Activated gamma-delta T cell (primary cell): ENCODE measurements around the gene PNLIPRP3.

Experiments used
- DNase-seq: peaks from one replicate; lab custom pipeline; 2025; lab: John Stamatoyannopoulos, UW

The PNLIPRP3 gene

DNA sequence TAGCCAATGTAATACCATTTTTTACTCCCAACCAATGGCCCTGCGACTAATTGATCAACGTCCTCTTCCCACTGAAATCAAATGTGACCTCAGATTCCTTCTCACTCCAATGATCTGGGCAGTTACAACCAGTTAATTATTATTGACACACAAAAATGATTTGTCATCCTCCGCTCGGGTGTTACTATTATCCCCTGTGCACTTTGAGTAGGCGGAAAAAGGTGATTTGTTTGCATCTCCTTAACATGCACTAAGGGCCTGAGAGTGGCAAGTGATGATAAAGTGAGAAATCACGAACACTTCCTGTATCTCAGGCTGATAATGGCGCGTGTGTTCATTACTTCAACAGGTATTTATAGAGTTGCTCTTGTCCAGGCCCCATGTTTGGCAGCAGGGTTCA is 77.1 kb downstream of the PNLIPRP3 start:
- no peak for DNase-seq

DNA sequence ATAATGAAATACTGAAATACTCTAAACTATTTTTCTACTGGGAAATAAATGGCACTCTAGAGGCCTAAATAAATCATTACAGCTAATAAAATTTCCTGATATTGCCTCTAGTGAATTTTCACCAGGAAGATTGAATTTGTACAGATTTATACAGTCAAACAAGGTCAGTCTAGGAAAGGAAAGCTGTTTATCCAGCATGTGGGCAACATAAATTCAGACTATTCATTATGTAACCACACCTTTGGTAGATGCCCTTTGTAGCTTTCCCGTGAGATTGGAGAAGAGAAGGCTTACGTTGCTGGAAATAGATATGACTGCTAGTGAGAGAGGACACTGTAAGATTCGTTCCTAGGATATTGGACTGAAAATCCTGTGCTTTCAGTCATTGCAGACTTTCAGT is 82.9 kb downstream of the PNLIPRP3 start:
- no peak for DNase-seq

DNA sequence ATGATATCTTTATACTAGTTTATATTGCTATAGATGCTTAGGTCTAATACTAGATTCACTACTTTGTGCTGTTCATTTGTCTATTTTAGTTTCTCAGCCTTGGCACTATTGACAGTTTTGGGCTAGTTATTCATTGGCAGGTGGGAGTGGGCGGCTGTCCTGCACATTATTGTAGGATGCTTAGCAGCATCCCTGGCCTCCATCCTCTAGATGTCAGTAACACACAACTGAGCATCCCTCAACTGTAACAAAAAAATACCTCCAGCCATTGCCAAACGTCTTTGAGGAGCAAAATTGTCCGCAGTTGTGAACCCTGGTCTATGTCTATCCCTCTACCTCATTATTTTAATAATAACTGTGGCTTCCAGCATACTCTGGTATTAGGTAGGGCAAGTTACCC is 83.7 kb downstream of the PNLIPRP3 start:
- no peak for DNase-seq

DNA sequence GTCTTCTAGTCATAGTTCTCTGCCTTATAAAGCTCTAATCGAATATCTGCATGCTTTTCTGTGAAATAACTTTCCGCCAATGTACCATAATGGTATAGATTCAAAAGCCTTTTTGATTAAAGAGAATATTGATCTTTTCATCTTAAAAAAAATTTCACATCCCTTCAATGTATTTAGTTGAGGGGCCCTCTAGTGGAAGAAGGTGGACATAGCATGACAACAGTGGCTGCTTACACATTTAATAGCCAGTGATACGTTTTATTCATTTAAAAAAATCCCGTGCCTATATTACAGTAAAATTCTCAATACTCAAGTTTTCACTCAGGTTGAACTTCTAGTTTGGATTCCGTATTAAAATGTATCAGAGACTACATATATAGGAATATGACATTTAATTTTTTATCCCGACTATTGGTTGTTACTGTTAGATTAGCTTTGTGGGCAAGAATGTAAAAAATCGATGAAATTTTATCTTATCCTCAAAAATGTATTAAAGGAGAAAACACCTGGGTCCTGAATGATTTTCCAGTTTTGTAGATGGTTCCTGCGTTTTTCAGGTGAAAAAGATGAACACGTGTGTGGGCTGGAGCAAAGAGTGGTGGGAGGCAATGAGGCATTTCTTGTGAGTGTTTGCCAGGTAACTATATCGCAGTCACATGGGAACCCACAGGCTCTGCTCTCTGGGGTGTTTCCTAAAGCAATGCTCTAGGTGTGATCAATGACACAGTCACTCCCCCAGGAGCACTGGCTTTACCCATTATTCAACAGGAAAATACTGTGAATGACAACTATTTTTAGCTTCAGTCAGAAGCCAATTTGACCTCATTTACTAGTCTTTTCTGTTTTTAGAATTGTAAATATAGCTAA is 94.0 kb downstream of the PNLIPRP3 start:
- DNase-seq = no peak

DNA sequence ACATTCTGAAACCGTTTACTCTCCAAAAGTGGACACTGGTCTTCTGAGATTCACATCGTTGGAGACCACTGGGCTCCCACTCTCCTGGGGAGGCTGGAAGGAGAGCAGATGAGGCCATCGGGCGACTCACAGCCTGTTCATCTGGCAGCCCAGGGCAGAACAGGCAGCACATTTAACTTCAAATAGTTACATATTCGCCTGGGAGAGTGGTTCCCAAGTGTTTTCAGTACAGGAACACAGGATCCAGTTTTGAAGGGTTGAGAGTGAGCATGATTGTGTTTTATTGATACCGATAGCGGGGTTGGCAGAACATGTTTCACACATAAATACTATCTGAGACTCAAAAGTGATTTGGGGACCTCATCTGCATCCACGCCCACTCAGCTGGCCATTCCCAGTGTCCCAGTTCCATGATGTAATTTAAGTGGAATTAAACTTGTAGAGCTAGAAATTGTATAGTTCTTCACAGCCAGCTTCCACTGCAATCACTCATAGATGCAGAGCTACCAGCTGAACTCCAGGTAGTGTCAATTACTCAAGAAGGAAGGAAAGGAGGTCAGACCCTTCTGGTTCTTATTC is 95.2 kb downstream of the PNLIPRP3 start:
- DNase-seq = no peak

DNA sequence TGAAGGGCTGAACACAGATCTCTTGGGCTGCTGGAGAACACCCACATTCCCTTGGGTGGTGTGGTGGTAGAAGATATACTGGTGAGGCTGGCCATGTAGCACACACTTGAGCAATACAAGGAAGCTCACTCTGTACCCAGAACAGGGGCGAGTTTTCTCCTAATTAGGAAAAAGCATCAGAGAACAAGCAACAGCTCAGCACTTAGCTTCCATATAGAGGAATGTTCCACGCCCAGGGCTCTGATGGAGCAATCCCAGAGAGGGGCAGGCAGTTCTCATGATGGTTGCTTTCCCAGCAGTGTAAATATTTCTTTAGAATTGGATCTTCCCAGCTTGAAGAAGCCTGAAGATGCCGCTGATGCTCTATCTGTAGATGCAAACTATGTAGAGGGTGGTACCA is 97.1 kb downstream of the PNLIPRP3 start:
- no peak for DNase-seq

DNA sequence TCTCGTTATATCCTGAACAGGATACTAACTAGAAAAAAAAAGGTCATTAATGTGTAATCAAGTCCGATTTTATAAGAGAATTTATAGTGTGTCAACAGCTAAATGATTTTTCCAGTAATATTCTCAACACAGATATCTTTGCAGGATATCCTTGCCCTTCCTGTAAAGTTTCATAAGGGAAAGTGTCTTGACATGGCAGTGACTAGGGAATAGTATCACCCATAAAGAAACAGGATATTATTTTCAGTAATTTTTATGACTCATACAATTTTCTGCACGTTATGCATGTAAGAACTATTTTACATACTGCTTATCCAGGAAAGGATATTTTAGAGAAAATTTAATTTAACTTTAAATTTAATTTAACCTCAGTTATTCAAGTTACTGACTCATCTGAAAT is 98.6 kb downstream of the PNLIPRP3 start:
- no peak for DNase-seq
